Anterior cingulate cortex (tissue), 58 donors: ENCODE data around the gene GPATCH2.
"Not testable (repeated sequence)": the region's sequence is repeated elsewhere in the genome, so short reads cannot be mapped to it uniquely, and the experiment has no call there.

ENCODE experiments used
- DNase-seq, 58 donors: peaks; one replicate each; lab custom pipeline; 2025; lab: John Stamatoyannopoulos, UW

The GPATCH2 gene

GRCh38 chr1:217379804-217380203 is 251.1 kb downstream of the GPATCH2 start:
- not testable (repeated sequence) for DNase-seq

DNA sequence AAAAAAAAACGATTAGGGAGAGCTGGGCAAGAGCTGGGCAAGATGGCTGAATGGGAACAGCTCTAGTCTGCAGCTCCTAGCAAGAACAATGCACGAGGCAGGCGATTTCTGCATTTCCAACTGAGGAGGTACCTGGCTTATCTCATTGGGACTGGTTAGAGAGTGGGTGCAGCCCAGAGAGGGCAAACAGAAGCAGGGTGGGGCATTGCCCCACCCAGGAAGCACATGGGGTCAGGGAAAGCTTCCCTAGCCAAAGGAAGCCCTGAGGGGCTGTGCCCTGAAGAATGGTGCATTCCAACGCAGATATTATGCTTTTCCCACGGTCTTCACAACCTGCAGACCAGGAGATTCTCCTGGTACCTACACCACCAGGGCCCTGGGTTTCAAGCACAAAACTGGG is 251.6 kb downstream of the GPATCH2 start:
- DNase-seq, result no peak
